ENCODE measurements around the gene CTXN1.
A peak's percentile ranks its signal among the peaks of the same experiment; 100 is the strongest.

- TF ChIP-seq CTCF (tag by site-specific recombination; IDR thresholded peaks at IDR 0.05), result peak; percentile 19; the same call in 1 of the 2 replicates
- TF ChIP-seq ZNF114 (tag by site-specific recombination; IDR thresholded peaks at IDR 0.05), result no peak
- TF ChIP-seq ZNF624 (tag by site-specific recombination; IDR thresholded peaks at IDR 0.05), result no peak
- TF ChIP-seq ZNF670 (tag by site-specific recombination; IDR thresholded peaks at IDR 0.05; ENCODE audit: low read depth), result no peak
- TF ChIP-seq ZNF121 (tag by site-specific recombination; IDR thresholded peaks at IDR 0.05), result no peak
- TF ChIP-seq ATF2 (tag by site-specific recombination; IDR thresholded peaks at IDR 0.05; ENCODE audit: low read depth), result no peak
- TF ChIP-seq ZNF416 (tag by site-specific recombination; IDR thresholded peaks at IDR 0.05), result no peak
- no peak for TF ChIP-seq KLF1 (tag by site-specific recombination; IDR thresholded peaks at IDR 0.05)
- no peak for TF ChIP-seq ZBTB48 (tag by site-specific recombination; IDR thresholded peaks at IDR 0.05)
Measured at GRCh38 chr19:7904074-7905020, 21.6 kb downstream of the CTXN1 start.
